GM19239 (cell line): ENCODE data around the gene FOLH1.
"Not testable (repeated sequence)": the region's sequence is repeated elsewhere in the genome, so short reads cannot be mapped to it uniquely, and the experiment has no call there.

Source experiments
- DNase-seq: peaks from one replicate; pipeline ENCODE4 v3.0.0; 2011; ENCODE audit warnings: low spot score; ENCODE audit not compliant: insufficient read length
- FAIRE-seq: peaks from 2 replicates; lab custom pipeline; 2011; peaks lifted over from hg19 to GRCh38; lab: Jason Lieb, UNC

Gene FOLH1

DNA sequence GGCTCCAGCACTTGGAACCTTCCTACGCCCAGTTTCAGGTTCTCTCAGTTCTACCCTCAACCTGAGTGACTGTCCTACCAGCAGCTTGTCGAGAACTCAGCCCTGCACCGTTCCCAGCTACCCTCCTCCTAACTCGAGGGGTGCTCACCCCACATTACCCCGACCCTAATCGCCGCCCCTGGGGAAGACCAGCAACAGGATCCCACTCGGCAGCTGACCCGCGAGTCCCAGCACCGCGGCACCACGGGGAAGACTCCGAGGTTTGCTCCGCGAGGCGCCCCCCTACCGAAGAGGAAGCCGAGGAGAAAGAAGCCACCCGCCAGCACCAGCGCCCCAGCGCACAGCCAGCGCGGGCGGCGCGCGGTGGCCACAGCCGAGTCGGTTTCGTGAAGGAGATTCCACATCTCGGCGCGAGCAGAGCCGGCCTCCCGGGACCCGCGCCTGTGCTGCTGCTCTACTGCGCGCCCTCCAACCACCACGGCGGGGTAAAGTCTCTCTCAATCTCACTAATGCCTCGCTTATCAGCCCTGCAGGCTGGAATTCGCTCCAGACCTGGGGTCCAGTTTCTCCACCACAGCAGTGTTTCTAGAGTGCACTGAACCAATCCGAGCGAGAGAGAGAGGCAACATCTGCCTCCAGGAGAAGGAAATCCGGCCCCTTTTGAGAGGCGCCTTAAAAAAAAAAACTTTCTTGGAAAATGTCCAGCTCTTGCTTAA lies at the start of gene FOLH1:
Gene FOLH1 (minus strand): TSS at position 597 of the 716 bp plus-strand sequence. CDS start 193 bp downstream, at position 404.
- DNase-seq (no peak), FAIRE-seq (no peak)

DNA sequence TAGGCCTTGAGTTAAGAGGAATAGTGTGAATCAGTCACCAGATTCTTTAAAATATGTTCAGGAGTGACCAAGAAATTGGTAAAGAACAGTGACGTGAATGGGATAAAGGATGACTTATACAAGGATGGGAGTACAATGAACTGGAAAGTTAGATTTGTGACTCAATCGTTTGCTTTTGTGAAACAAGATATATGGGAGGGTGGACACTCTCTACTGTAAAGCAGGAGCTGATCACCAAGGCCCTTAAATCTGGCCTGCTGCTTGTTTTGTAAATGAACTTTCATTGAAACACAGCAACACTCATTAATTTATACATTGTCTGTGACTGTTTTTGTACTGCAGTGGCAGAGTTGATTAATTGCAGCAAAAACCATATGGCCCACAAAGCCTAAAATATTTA lies 46.7 kb upstream of the FOLH1 start:
- FAIRE-seq, DNase-seq: not testable (repeated sequence)

DNA sequence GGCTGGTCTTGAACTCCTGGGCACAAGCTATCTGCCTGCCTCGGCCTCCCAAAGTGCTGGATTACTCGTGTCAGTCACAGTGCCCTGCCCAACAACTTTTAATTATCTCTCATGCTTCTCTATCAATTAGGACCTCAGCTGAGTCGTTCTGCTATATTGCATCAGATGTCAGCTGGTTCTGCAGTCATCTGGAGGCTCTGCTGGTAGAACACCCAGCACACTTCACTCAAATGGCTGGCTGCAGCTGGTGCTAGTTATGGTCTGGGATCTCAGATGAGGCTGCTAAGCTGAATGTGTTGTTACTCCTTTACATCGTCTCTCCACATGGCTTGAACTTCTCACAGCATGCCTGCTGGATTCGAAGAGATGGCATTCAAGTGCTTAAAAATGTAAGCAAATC lies 42.8 kb upstream of the FOLH1 start:
- DNase-seq, FAIRE-seq: not testable (repeated sequence)

DNA sequence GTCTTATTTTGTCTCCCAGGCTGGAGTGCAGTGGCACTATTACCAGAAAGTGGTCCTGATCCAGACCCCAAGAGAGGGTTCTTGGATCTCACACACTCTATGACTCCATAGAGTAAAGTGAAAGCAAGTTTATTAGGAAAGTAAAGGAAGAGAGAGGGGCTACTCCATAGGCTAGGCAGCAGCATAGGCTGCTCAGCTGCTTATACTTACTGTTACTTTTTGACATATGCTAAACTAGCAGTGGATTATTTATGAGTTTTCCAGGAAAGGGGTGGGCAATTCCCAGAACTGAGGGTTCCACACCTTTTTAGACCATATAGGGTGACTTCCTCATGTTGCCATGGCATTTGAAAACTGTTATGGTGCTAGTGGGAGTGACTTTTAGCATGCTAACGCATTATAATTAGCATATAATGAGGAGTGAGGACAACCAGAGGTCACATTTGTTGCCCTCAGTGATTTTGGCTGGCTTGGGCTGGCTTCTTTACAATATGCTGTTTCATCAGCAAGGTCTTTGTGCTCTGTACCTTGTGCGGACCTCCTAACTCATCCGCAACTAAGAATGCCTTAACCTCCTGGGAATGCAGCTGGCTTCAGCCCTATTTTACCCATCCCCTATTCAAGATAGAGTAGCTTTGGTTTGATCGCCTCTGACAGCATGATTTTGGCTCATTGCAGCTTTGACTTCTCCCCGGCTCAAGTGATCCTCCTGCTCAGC lies 42.2 kb upstream of the FOLH1 start:
- FAIRE-seq, DNase-seq: not testable (repeated sequence)

DNA sequence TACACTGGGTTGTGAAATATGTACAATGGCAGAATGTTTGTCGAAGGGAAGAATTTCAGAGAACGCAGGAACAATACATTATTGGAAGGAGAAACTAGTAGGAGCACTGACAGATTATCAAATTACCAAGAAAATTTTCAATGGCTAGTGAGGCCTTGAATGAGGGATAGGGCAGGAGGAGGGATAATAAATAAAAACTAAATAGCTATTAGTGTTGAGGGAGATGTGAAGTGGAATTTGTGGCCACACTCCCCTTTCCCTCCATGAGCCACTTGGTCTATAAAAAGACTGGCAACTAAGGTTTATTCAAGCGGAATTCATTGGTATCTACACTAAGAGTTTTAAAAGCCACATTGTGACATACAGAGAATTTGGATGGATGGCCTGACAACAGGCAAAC lies 41.0 kb upstream of the FOLH1 start:
- DNase-seq, FAIRE-seq: not testable (repeated sequence)

DNA sequence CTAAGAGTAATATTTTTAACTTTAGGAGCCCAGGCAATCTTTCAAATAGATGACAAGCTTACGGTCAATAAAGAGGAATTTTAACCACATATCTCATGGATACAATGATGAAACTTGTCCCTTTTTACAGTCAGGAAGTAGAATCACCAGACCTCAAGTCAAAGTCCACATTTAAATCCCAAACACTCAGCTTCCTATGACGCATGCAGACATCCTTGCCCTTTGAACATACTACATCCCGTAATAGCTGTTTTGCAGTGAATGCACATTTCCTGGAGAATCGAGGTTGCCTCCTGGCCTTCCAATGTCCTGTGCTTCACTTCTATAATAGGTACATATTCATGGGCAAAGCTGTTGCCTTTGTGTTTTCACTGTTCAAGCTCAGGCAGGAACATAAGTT lies 25.3 kb upstream of the FOLH1 start:
- FAIRE-seq, DNase-seq: not testable (repeated sequence)

DNA sequence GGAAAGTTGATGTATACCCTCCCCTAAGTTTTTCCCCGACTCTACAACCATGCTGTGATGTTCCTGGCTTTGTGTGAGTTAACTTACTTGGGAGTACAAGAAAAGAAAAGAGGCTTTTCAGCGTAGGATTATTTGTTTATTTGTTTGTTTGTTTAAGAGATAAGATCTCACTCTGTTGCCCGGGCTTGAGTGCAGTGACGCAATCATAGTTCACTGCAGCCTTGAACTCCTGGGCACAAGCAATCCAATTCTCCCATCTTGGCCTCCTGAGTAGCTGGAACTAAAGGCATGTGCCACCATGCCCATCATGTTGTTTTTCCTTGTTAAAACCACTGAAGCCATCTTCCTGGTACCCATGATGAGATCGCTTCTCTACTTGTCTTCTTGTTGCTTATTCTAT lies 24.6 kb upstream of the FOLH1 start:
- DNase-seq, FAIRE-seq: not testable (repeated sequence)

DNA sequence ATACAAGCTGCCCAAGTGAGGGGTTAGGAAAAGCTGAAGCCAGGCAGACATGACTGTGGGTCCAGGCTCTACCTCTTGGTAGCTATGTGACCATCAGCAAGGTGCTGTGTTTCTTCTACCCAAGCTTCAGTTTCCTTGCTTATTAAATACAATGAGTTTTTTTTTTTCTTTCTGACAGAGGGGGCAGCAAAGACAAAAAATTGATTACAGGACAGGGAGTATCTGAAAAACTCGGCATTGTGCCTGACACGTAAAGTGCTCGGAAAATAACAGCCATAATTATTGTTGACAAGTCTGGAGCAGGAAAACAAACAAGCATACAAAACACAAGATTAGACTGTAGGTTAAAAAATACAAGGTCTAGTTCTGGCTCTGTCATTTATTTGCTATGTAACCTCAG lies 23.3 kb upstream of the FOLH1 start:
- FAIRE-seq, DNase-seq: not testable (repeated sequence)

DNA sequence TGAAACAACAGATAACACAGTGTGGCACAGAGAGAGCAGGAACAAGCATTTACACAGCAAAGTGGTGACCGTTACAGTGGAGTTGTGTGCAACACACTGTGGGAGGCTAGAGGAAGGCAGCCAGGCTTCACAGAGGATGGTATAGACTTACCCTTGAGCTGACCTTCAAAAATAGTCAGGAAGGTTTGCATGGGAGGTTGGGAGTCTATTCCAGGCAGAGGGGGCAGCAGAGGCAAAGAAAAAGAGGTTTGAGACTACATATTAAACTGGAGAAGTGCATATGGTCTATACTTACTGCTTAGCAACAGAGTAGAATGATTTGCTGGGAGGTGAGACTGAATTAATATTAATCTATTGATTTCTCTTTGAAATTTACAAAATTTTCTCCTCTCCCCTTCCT lies 22.1 kb upstream of the FOLH1 start:
- not testable (repeated sequence) for DNase-seq, FAIRE-seq

DNA sequence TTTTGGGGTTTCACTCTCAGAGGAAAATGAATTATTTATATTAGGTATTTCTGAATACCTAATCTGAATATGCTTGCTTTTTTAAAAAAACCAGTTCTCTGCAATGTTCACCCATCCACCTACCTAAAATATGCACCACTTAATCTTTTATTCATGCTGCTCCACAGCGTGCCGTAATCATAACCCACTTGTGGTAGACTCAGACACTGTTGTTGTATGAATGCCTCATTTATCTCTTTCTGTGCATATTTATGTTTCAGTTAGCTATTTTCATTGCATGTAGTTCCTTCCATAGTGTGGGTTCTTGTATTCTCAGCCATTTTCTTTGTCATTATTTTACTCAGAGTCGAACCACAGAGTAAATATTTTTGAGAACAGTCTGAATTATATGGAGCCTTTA lies 21.6 kb upstream of the FOLH1 start:
- FAIRE-seq, DNase-seq: not testable (repeated sequence)

DNA sequence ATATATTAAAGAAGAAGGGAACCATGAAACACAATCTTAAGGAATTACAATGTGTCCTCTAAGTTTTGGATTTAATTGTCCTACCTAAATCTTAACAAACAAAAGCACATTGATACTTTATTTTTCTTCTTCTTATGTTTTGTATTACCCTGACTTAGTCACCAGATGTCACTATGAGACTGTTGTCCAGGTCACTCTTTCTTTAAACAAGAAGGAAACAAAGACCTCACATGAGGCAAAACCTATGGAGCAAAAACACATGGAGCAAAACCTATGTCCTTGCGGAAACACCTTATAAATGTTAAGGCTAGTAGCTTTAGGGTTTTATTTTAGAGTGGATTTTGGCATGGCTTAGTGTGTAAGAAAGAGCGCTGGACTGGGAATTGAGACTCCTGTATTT lies 20.7 kb upstream of the FOLH1 start:
- FAIRE-seq, result not testable (repeated sequence)

DNA sequence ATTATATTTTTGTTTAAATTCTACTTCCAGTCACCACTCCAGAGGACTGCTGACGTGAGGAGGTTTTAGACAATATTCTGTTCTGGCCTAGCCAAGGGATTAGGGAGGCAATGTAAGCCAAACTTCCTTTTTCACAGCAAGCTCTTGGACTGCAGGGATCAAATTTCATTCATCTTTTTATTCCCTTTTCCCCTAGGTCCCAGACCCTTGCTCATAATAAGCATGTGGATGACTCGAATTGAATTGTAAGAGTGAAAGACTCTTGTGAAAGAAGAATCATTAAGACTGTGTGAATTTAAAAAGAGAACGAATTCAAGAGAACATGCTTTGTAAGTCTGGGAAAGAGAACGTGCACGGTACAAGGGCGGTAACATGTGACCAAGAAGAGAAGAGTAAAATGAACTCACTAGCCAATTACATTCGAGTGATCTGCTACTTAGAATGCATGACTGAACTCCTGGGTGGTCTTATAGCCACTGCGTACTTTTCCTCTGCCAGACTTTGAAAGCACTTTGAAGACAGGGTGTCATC lies 16.9 kb upstream of the FOLH1 start:
- FAIRE-seq, DNase-seq: not testable (repeated sequence)

More for the DNA sequence above, 20.7 kb upstream of the FOLH1 start:
- DNase-seq, result not testable (repeated sequence)

DNA sequence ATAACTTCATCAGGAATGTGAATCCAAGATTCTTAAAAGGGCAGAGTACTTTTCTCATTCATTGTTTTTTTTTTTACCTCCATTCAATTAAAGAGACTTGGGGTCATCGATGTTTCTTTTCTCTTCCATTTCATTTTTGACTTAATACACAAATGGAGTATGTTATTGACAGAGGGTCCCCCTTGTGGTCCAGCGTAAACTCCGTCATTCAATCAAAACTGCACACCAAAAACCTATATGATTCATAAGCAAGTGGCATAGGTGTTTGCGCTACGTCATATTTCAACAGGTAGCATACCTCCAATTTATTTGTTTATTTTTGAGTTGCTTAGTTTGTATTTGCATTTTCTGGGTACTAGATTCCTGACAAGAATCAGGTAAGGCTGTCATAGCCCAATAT lies 12.7 kb upstream of the FOLH1 start:
- no peak for DNase-seq
- no peak for FAIRE-seq

DNA sequence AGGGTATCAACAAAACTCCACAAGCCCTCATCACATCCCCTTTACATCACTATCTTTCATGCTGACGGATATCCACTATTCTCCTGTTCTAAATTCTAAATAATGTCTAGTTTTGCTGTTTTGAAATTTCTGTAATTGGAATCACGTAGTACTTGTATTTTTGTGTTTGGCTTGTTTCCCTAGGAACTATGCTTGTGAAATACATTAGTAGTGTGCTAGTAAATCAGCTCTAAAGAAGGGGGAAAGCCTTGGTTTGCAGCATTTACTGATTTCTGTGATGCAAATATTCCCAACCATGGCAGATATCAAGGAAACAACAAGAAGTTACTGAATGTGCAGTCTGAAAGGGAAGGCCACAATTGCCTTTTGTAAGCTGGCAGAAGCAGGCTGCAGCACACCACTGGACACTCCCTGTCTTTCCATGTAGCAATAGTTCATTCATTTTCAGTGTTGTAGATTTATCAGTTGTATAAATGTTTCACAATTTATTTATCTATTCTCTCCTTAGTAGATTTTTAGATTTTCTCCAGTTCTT lies 4.7 kb upstream of the FOLH1 start:
- no peak for FAIRE-seq

DNA sequence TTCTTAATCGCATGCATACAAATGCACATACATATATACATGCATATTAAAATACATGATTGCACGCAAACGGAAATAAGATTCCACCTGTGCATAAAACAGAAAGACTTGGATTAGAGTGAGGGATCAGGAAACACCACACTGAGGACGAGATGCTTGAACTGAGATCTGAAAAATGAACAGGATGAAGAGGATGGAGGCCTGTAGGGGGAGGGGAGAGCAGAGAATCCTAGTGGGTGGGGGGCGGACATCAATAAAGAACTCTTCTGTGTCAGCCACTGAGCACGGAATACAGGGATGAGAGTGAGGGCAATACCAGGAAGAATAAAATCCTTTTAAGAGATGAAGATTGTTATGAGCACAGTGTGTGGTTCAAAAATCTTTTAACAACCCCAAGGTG lies 1.4 kb downstream of the FOLH1 start:
- FAIRE-seq, DNase-seq: not testable (repeated sequence)

More for the DNA sequence above, 4.7 kb upstream of the FOLH1 start:
- no peak for DNase-seq

DNA sequence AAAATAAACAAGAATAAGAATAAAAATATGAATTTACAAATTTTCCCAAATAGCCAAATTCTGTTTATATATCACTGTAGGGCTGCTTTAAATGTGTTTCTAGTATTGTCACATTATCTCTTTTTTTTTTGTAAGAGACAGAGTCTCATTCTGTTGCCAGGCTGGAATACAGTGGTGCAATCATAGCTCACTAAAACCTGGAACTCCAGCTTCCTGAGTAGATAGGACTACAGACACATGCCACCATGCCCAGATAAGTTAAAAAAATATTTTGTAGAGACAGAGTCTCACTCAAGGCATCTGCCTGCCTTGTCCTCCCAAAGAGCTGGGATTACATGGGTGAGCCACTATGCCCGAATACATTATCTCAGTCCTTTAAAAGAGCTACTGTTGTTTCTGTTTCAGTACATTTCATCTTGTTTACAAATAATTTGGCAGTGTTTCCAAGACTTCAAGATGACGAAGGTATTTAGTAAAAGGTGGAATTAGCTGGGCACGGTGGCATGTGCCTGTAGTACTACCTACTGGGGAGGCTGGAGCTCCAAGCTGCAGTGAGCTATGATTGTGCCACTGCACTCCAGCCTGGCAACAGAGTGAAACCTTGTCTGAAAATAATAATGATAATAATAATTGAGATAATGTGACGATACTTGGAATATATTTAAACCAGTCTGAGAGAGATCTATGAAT lies 6.0 kb downstream of the FOLH1 start:
- FAIRE-seq, result no peak

DNA sequence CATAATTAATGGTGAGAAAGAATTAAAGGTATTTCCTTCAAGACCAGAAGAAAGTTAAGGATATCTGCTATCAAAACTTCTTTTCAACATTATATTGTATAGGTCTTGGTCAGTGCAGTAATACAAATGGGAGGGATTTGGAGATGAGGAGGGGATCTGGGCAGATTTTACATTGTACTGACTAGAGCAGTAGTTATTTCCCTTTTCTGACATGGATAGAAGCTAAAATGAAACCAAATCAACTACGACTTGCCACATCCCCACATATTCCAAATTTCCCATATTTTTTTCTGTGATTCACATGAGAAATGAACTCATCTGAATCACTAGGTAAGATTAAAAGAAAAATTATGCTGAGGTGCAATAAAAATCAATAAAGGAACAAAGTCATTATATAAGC lies 11.6 kb downstream of the FOLH1 start:
- not testable (repeated sequence) for FAIRE-seq, DNase-seq

More for the DNA sequence above, 6.0 kb downstream of the FOLH1 start:
- DNase-seq, result no peak

DNA sequence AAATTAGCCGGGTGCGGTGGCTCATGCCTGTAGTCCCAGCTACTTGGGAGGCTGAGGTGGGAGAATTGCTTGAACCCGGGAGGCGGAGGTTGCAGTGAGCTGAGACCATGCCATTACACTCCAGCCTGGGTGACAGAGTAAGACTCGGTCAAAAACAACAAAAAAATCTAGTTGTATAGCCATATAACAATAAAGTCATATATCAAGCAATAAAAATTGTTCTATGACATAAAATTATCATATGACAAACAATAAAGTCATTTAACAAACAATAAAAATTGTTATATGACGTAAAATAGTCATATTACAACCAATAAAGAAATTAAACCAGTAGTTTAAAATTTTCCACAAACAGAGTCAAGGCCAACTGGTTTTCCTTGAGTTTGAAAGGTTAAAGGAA lies 12.4 kb downstream of the FOLH1 start:
- FAIRE-seq, DNase-seq: not testable (repeated sequence)

DNA sequence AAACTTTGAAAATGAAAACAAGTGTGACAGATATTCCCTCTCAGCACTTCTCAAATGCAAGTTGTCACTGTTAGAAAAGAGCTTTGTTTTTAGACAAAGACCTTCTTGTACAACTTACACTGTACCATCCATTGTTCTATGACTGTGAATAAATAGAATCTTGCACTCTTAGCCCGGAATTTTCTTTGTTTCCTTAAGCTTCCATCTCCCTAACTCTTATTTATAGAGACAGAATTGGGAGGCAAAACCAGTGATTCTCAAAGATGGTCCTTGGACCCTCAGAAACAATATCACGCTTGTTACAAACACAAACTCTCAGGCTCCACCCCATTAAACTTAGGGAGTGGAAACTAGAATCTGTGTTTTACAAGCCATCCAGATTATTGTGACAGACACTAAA lies 18.1 kb downstream of the FOLH1 start:
- not testable (repeated sequence) for FAIRE-seq, DNase-seq

DNA sequence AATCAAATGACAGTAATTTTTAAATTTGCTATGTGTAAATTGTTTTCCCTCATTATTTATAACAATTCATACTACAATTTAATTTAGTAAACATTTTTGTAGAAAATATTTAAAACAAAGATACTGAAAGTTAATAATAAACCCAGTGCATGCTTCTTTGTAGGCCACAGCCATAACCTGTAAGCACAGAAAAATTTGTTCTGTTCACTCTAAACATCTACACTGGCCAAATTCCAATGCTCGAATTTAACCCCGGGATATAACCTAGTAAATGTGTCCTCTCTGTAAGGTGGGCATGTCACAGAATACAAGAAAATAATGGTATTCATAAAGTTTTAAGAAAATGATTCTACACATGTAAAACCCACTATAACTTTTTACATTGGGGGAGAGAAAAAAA lies 22.2 kb downstream of the FOLH1 start:
- DNase-seq, FAIRE-seq: not testable (repeated sequence)
